Measurements from ENCODE around the gene RAB17.
A peak's percentile ranks its signal among the peaks of the same experiment; 100 is the strongest.
"Not testable (repeated sequence)": the region's sequence is repeated elsewhere in the genome, so short reads cannot be mapped to it uniquely, and the experiment has no call there.

The RAB17 gene

DNA sequence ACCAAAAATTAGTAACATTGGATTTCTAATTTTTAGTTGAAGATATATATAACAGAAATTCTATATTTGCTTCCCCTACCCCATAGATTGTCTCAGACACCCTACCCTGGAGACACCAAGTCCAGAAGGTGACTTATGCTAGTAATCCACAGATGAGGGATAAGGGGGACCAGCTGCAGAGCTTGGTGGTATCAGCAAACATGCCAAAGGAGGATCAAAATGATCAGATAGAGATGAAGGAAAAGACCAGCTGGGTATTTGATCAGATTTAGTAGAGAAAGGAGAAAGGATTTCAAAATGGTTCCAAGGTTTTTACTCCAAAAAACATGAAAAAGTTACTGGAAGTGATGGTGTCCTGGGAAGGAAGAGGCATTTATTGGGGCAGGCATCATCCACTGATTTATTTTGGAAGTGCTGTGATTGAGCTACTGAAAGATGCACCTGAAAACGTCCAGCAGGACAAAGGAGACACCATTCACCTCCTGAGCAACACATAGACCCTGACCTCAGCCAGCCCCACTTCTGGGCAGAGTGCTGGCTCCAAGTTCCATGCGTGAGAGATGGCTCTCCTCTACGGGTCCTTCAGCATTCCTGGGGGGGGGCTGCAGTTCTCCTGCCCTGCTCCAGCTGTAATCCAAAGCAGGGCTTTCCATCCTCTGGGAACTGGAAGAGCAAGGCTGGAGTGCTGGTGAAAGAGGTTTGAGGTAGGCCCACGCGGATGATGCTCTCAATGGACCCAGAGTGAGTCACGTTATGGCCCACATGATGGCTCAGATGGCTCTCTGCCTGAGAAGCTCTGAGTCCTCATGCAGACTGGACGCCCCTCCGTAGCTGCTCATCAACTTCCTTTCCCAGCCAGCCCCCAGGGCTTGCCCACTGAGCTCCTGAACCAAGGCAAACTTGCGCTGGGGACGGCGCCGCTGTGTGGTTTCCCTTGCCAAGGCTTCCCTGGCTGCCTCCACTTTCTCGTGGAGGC is 33.2 kb upstream of the RAB17 start:
- DNase-seq = no peak

DNA sequence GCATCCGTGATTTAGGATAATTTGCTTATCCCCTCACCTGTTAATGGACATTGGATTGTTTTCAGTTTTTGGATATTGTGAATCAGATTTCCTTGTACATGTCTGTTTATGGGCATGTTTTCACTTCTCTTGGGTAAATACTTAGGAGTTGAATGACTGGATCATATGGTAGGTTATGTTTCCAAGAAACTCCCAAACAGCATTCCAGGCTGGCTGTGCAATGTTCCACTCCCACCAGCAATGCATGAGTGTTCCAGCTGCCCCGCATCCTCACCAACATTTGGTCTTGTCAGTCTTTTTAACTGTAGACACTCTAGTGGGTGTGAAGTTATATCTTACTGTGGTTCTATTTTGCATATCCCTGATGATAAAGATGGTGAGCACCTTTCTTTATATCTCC is 27.9 kb upstream of the RAB17 start:
- no peak for DNase-seq

DNA sequence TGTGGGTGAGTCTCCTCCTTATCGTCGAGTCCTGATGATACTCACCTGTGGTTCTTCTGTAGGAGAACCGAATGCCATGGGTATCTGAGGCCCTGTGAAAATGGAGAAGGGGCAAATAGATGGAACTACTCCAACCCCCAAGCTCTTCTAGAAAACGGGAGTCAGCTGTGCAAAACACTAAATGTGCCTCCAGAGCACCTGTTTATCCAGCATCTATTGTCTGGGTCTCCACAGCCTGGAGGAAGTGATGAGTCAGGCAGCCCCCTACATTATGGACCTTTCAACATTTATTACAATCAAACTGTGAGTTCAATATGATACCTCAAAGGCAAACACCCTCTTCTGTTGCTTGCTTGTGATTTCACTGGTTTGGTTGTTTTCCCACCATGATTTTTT is 27.1 kb upstream of the RAB17 start:
- no peak for DNase-seq

DNA sequence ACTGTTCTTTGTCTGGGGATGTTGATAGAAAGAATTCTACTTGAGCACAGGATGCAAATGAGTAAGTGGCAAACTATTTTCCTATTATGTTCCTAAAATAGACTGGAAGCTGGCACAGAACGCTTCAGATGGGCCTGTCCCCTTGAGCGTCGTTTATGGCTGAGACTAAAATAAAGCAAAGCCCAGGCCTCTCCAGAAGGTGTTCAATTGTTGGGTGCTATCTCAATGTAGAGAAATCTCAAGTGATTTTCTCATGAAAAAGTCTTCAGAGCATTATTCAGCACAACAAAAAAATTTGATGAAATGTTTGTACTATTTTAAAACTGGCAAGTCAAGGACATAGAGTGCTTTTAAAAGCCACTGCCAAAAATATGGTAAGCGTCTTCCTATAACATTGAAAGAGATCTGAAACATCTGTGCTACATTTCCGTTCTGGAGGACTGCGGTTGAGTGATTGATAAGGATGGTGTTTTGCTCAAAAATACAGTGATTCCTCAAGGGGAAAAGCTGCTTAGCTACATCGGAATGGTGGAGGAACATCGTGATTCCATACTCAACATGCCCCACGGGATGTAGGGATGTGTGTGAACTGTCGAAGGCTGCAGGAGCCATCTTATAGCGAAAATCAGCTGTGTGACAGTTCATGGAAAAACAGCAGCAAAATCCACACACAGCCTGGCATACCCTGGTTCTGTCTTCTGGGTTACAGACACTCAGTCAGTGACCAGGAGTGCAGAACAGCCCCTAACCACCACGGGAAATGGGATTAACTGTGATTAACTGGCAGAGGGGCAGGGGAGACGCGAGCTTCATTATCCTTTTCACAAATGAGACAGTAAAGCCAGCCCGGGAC is 26.4 kb upstream of the RAB17 start:
- no peak for DNase-seq

DNA sequence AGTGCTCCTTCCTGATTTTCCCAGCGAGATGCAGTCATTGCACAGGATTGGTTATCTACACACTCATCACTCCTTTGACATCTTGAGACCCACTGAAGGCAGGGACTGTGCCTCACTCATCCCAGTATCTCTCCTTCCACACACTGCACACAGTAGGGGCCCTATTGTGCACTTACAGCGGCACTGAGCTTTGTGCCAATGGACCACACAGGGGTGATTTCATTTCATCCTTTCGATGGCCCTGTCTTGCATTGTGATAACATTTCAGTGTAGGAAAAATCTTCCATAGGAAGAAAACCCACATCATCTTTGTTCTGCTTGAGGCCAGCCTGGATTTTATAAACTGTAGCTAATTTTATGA is 25.8 kb upstream of the RAB17 start:
- DNase-seq = no peak

DNA sequence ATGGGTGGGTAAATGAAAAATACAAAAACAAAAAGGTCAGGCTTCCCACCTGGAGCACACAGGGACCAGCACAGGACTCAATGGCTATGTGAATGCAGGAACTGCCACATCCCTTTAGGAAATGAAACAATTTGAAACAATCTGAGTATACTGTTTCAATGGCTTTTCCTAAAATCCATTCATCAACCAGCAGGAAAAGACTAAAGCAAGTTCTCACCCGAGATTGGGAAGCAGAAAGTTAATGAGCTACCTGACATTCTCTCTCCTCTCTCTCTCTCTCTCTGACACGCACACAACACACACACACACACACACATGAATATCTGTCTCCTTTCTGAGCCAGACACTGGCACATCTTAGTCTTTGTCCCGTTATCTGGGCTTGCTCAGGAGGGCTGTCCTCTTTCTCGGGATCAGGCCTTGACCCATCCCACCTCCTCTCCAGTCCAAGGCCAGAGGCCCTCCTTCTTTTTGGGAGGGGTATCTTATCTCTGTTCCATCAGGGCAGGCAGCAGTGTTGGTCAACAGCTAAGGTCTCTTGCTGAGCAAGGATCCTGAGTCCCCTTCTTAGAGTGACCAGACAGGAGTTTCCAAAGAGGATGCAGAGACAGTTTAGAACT is 25.2 kb upstream of the RAB17 start:
- DNase-seq = no peak

DNA sequence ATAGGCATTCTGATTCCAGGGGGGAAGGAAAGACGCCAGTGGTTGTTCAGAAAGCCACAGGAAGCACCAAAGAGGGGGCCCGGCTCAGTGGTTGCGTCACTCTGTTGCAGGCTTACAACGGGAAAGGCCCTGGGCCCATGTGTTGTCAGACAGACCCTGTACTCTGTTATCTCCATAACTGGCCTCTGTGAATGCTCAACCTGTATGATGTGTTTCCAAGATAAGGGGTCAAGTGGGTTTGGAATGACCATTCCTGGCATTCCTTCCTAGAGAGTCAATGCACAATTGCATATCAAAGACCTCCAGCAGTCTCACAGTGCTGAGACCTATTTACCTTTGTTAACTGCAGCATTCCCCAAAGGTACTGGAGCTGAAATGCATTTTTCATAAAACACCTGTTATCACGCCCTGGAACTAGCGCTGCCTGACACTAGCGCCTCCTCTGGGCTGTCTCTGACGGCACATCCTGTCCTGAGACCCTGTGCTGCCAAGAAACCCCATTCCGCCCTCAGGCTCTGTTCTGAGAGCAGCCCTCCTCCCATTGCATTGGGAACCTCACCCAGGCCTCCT is 23.7 kb upstream of the RAB17 start:
- DNase-seq = peak; percentile 84

DNA sequence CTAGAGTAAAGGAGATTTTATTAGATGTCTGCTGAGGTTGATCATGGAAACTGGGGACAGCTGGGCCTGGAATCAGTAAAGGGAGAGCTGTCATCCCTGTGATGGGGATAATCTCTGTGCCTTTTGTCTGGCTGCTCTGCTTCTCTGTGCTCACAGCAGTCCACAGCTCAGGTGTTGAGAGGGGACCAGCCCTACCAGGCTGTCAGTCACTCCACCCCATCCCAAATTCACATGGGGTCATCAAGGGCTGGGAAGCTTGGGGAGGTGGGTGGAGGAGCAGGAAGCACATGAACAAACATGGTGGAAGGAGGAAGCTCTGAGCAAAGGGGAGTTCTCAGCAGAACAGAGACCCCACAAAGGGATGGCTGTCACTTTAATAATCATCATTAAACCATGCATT is 23.1 kb upstream of the RAB17 start:
- no peak for DNase-seq

DNA sequence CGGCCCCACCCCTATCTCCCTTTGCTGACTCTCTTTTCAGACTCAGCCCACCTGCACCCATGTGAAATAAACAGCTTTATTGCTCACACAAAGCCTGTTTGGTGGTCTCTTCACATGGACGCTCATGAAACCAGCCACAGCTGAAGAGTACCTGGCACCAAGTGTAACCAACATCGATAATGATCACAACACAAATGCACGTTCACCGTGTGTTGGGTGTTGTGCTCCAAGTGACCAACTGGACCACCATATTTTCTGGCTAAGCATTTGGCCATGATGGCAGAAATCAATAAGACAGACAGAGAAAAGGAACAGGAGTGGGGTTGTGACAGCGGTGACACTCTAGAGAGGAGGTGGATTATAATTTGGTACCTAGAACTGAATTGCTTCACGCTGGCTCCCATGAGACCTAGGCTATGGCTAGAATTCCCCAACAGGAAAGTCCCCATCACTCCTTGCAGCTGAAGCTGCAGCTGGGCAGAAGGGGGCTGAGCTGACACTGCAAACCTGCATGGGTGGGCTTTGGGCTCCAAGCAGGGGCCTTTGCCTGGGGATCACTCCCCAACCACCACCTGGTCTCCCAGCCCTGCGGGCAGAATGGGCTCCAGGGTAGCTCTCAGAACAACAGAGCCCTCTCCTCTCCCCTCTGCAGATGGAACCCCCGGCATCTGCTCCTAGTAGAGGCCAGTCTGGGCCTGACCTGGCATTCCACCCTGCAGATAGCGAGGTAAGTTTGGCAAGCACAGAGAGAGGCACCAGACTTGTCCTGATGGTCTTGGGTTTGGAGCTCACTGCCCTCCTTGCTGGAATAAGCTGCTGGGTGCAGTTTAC is 22.2 kb upstream of the RAB17 start:
- no peak for DNase-seq

DNA sequence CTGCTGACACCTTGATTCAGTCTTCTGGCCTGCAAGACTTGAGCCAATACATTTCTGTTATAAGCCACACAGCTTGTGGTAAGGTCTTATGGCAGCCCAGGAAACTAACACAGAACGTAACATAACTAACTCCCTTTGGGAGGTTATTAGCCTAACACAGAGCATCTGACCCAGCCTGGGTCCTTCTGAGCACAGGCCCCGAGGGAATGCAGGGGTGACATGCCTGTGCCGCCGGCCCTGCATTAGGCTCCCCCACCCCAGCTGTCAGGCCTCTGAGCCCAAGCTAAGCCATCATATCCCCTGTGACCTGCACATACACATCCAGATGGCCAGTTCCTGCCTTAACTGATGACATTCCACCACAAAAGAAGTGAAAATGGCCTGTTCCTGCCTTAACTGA is 16.0 kb upstream of the RAB17 start:
- DNase-seq = not testable (repeated sequence)

DNA sequence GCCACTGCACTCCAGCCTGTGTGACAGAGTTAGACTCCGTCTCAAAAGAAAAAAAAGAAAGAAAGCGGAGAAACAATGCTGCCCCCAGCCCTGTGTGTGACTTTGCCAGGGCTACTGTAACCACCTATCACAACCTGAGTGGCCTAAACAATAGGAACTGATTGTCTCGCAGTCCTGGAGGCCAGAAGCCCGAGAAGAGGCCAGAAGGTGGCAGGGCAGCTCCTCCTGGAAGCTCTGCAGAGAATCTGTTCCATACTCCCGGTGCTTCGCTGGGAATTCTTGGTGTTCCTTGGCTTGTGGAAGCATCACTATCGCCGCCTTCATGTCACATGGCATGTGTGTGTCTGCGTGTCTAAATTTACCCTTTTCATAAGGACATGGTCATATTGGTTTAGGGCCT is 14.4 kb upstream of the RAB17 start:
- DNase-seq = no peak

DNA sequence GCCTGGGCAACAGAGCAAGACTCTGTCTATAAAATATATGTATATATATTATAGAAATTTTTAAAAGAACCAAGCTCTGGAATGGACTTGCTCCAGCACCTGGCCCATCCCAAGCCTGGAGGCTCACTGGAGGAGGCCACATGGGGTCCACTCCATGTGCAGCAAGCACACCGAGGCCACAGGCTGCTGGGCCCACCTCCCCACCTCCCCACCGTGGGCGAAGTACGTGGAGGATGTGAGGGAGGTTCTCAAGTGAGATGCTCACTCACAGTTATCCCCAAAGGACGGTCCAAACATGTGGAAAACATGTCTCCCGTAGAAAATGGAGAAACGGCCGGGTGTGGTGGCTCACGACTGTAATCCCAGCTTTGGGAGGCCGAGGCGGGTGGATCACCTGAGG is 13.9 kb upstream of the RAB17 start:
- DNase-seq = no peak

DNA sequence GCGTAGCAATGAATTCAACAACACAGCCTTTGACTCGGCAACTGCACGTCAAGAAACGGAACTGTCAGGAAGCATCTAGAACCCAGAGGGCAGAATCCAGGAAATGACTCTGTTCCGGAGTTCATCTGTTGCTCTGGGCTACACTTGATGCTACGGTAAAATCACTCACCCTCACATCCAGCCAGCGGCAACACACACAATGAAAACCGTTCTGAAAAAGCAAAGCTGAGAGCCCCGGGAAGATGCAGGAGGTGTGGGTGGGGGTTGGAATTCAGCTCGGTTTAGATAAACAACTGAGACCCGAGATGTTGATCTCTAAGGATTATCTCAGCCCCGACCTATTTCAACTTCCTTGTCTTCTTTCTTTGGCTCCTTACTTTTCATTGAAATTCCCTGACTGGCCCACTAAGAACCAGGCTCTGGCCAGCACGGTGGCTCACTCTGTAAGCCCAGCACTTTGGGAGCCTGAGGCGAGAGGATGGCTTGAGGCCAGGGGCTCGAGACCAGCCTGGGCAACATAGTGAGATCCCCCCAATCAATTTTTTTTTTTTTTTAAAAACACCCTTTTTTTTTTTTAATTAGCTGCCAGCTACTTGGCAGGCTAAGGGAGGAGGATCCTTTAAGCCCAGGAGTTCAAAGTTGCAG is 13.3 kb upstream of the RAB17 start:
- no peak for DNase-seq

DNA sequence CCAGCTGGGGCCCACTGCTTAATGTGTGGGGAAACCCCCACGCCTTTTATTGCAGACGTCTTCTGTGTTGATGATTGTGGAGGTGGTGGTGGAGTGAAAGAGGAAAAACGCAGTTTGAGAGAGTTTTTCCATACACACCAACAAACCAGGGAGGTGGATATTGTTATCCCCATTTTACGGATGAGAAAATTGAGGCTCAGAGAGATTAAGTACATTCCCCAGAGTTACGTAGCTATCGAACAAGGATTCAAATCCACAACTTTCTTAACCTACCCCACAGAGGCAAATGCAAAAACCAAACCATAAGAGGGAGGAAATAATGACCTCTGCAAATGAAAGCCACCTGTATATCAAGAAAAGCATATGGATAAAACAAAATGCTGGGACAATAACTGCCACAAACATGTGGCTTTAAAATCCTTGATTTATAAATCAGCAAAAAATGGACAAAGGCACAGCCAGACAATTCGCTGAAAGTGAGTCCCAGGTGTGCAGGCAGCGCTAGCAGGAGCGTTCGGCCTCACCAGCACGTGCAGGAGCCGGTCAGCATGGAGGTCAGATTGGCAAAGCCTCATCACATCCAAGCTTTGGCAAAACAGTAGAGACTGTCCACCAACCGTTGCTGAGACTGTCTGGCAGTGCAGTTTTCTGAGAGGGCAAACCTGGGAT is 12.6 kb upstream of the RAB17 start:
- no peak for DNase-seq

DNA sequence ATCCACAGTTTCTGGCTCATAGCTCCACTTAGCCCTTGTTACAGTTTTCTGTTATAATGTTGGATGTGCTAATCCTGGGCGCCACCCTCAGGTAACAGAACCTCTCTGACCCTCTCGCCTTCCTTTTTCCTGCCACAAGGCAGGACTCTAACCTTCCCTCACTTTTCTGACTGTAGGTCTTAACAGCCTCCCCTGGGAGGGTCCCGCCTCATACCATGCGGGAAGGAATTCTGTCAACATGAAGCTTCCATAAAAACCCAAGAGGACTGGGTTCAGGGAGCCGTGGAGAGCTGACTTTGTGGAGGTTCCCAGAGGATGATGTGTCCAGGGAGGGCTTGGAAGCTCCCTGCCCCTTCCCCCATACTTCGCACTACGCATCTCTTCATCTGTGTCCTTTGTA is 11.9 kb upstream of the RAB17 start:
- no peak for DNase-seq

DNA sequence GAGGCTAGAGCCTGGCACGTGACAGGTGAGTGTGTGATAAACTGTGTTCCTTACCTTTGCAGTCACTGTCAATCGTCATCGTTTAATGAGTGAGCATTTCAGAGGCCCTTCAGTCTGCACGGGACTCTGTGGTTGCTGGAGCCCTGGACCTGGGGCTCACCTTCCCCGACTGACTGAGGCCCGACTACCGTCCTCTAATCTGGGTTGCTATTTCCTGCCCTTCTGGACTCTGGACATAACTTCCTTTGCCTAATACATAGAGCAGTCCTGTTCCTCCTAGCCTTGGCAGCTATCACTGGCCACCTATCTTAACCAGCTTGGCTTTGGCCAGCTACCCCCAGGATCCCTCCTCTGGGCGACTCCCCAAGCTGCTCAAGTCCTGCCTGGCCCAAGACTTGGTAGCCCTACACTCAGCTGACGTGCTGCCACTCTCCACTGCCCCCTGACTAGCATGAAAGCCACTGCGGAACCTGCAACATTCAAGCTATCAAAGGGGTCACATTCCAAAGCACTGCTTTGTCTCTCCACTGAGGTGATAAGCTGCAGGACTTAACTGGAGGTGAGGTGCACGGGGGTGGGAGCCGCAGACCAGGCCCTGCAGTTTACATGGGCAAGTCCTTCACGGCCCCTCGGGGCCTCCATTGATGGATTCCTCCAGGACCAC is 11.1 kb upstream of the RAB17 start:
- no peak for DNase-seq

DNA sequence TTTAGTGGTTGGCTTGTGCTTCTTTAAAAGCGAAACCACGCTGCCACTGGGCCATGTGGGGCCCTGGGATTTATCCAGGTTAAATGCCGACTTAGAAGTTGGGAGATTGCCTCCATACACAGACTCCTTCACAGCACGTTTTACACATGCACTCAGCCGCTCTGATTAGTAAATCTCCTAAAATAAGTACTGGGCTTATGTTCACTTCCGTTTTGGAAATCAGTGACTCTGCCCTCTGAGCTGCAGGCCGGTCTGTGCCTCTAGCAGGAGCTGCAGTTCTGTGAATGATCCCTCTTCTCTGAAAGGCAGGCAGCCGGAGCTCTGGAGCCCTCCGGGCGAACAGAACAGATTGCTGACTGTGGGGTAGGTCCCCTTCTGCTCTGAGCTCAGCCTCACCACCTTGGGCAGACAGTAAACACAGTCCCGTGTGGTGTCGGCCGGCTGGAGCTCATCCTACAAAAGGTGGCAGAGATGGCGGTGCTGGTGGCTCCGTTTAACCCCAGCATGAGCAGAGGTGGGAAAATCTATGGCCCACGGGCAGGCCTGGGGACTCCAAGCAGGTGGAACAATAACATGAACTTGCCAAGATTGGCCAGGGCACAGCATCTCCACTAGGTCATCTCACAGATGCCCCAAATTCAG is 9.8 kb upstream of the RAB17 start:
- no peak for DNase-seq

DNA sequence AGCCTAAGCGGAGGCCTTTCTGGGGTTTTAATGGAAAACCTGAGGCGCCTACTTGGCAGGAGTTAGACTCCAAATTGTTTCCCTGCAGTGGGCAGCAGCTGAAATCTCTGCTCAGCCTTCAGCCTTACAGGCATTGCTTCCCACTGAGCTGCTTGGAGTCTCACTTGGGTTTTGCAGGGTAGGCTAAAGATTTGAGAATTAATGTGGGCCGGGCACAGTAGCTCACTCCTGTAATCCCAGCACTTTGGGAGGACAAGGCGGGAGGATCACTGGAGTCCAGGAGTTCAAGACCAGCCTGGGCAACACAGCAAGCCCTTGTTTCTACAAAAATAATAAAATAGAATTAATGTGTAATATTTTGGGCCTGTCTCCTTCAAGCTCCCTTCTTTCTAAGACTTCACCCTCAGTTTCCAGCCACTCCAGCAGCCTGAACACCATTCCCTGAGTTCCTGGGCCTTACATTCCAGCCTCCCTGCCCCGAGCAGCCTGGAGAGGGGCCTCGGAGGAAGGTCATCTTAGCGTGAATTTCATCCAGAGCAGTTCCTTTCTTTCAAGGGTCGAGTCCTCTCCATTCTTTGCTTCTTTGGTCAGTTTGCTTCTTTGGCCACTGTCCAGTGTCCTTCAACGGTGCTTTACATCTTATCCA is 9.1 kb upstream of the RAB17 start:
- DNase-seq = no peak

DNA sequence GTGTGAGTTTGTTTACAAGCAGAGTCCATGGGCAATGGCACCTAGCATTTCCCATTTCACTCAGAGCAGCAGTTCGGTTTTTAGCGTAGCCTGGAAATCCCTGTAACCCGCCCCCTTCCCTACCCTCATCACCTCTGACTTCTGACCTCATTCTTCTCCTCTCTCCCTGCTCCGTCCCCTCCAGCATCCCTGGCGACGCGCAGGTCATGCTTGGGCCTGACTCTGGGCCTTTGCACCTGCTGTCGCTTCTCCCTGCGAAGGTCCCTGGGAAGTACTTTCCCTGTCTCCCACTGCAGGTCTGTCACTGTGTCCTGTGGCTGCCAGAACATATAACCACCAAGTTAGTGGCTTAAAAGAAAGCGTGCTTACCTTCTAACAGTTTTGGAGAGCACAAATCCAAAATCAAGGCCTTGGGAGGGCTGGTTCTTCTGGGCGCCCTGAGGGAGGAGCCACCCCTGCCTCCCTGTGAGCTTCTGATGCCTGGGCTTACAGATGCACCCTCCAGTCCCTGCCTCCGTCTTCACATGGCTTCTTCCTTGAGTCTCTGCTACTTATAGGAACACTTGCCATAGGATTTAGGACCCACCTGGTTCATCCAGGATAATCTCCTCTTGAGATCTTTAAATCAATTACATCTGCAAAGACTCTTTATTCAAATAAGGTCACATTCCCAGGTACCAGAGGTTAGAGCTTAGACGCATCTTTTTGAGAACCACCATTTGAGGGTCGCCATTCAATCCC is 8.1 kb upstream of the RAB17 start:
- DNase-seq = no peak

Measured in DMS 273 treated with DMSO at 0.1 percent for 48 hours (cell line).